ENCODE results near the gene CLCN3.
"Not testable (repeated sequence)": the region's sequence is repeated elsewhere in the genome, so short reads cannot be mapped to it uniquely, and the experiment has no call there.

Gene CLCN3

DNA sequence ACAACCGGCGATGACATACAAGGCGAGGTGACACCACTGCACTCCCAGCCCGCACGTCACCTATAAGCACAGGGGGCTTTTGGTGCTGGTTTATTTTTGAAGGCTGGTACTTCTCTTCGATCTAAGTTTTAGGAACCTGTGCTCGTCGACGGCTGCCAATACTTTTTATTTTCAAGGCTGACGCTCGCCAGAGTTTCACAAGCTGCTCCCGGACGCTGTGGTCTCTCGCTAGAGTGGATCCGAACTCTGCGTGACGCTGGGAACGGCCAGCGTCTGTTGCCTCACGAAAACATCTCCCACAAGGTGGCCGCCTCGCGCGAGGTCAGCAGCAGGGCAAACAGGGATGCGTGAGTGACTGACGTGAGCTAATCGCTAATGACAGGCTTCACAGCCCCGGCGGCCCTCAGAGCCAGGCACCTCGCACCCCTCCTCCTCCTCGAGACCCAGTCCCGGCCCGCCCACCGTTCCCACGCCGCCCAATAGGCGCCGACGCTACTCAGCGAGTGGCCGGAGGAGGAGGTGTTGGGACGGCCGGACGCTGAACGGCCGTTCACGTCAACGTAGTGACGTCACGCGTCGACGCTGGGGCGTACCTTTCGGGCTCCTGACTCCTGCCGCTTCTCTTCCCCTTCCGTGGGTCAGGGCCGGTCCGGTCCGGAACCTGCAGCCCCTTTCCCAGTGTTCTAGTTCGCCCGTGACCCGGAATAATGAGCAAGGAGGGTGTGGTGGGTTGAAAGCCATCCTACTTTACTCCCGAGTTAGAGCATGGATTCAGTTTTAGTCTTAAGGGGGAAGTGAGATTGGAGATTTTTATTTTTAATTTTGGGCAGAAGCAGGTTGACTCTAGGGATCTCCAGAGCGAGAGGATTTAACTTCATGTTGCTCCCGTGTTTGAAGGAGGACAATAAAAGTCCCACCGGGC is at the start of gene CLCN3:
Gene CLCN3 (plus strand): TSS at position 621 of the 922 bp plus-strand sequence. CDS start 15,351 bp downstream, outside the sequence.
- CTCF ChIA-PET, result interaction anchor here (0.6 to 2.0 kb wide), 14 partner anchors 8 to 427 kb away, joined by 3 to 11 read pairs (median 3); partner anchors contain the start of gene HPF1
- POLR2A ChIA-PET, result interaction anchor here (0.6 kb wide), 1 partner anchor 38 kb away, joined by 4 read pairs; no protein-coding TSS in a partner anchor
- TF ChIP-seq, protein P1, sequence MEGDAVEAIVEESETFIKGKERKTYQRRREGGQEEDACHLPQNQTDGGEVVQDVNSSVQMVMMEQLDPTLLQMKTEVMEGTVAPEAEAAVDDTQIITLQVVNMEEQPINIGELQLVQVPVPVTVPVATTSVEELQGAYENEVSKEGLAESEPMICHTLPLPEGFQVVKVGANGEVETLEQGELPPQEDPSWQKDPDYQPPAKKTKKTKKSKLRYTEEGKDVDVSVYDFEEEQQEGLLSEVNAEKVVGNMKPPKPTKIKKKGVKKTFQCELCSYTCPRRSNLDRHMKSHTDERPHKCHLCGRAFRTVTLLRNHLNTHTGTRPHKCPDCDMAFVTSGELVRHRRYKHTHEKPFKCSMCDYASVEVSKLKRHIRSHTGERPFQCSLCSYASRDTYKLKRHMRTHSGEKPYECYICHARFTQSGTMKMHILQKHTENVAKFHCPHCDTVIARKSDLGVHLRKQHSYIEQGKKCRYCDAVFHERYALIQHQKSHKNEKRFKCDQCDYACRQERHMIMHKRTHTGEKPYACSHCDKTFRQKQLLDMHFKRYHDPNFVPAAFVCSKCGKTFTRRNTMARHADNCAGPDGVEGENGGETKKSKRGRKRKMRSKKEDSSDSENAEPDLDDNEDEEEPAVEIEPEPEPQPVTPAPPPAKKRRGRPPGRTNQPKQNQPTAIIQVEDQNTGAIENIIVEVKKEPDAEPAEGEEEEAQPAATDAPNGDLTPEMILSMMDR (IDR thresholded peaks at IDR 0.05; ENCODE audit: insufficient read depth, low read length, missing control alignments), result peak; percentile 22
- DNase-seq (ENCODE audit: low read depth, low spot score), result peak; percentile 61
- peak within 1 kb of the TSS; percentile 90 for H3K4me3 ChIP-seq (ENCODE audit: low read depth, low read length)

GRCh38 chr4:169571012-169571411 is 49.4 kb upstream of the CLCN3 start:
- DNase-seq (ENCODE audit: low read depth, low spot score); CTCF ChIA-PET; POLR2A ChIA-PET; H3K4me3 ChIP-seq (ENCODE audit: low read depth, low read length): not testable (repeated sequence)

GRCh38 chr4:169571435-169571834 is 48.9 kb upstream of the CLCN3 start:
- CTCF ChIA-PET, result no interaction called here

DNA sequence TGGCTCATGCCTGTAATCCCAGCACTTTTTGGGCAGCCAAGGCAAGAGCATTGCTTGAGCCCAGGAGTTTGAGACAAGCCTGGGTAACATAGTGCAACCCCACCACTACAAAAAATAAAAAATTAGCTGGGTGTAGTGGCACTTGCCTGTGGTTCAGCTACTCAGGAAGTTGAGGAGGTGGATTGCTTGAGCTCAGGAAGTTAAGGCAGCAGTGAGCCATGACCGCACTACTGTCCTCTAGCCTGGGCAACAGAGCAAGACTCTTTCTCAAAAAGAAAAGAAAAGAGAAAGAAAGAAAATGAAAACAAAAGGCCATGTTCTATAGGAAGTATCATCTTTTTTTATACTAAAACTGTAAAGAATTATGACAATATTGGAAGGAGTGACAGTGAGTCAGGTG is 46.5 kb upstream of the CLCN3 start:
- ChIA-PET CTCF (interaction anchor here (1.9 to 4.3 kb wide), 2 partner anchors 8 to 651 kb away, joined by 4 to 35 read pairs; no protein-coding TSS in a partner anchor), POLR2A (no interaction called here)

More at GRCh38 chr4:169571435-169571834, 48.9 kb upstream of the CLCN3 start:
- TF ChIP-seq, protein P1 (IDR thresholded peaks at IDR 0.05; ENCODE audit: insufficient read depth, low read length, missing control alignments), result no peak
- no peak for DNase-seq (ENCODE audit: low read depth, low spot score)
- no peak overlapping the region for H3K4me3 ChIP-seq (ENCODE audit: low read depth, low read length)
- POLR2A ChIA-PET, result no interaction called here

GRCh38 chr4:169582203-169582602 is 38.2 kb upstream of the CLCN3 start:
- H3K4me3 ChIP-seq (ENCODE audit: low read depth, low read length), result no peak overlapping the region
- POLR2A ChIA-PET, result no interaction called here
- CTCF ChIA-PET, result interaction anchor here (0.9 to 1.0 kb wide), 2 partner anchors 11 to 96 kb away, joined by 3 read pairs; no protein-coding TSS in a partner anchor
- TF ChIP-seq, protein P1 (IDR thresholded peaks at IDR 0.05; ENCODE audit: insufficient read depth, low read length, missing control alignments), result no peak
- DNase-seq (ENCODE audit: low read depth, low spot score), result no peak

More for the DNA sequence above, 46.5 kb upstream of the CLCN3 start:
- no peak overlapping the region for H3K4me3 ChIP-seq (ENCODE audit: low read depth, low read length)
- TF ChIP-seq, protein P1 (IDR thresholded peaks at IDR 0.05; ENCODE audit: insufficient read depth, low read length, missing control alignments), result no peak
- DNase-seq (ENCODE audit: low read depth, low spot score), result no peak

- no peak overlapping the region for H3K4me3 ChIP-seq (ENCODE audit: low read depth, low read length)
- CTCF ChIA-PET, result interaction anchor here (0.9 to 2.0 kb wide), 4 partner anchors 11 to 97 kb away, joined by 3 to 4 read pairs (median 4); no protein-coding TSS in a partner anchor
- TF ChIP-seq, protein P1 (IDR thresholded peaks at IDR 0.05; ENCODE audit: insufficient read depth, low read length, missing control alignments), result no peak
- DNase-seq (ENCODE audit: low read depth, low spot score), result no peak
- POLR2A ChIA-PET, result no interaction called here
Observed at GRCh38 chr4:169582706-169583105, 37.7 kb upstream of the CLCN3 start.
